Raji (cell line): ENCODE data around the gene MTHFD2L.

ENCODE experiments used
- POLR2A ChIP-seq: IDR thresholded peaks from 2 replicates; pipeline ENCODE4 v1.6.1; 2011; ENCODE audit warnings: low read depth, low read length, control low read depth; ENCODE audit not compliant: insufficient read depth

Gene MTHFD2L

DNA sequence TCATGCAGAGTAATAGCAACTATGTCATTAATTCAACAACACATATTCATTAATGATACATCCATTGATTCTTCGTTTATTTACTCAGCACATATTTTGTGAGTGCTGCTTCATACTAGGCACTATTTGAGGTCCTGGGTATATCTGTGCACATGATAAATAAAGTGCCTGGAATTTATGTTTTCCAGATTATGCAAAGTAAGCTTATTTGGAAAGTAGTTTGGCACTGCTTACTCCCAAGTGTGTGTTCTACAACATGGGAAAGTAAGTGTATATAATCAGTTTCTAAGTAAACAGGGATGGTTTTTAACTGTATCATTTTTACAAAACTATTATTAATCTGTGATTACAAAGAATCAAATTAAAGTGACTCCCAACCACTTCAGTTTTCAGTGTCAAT is 133.6 kb downstream of the MTHFD2L start:
- TF ChIP-seq POLR2A = no peak

DNA sequence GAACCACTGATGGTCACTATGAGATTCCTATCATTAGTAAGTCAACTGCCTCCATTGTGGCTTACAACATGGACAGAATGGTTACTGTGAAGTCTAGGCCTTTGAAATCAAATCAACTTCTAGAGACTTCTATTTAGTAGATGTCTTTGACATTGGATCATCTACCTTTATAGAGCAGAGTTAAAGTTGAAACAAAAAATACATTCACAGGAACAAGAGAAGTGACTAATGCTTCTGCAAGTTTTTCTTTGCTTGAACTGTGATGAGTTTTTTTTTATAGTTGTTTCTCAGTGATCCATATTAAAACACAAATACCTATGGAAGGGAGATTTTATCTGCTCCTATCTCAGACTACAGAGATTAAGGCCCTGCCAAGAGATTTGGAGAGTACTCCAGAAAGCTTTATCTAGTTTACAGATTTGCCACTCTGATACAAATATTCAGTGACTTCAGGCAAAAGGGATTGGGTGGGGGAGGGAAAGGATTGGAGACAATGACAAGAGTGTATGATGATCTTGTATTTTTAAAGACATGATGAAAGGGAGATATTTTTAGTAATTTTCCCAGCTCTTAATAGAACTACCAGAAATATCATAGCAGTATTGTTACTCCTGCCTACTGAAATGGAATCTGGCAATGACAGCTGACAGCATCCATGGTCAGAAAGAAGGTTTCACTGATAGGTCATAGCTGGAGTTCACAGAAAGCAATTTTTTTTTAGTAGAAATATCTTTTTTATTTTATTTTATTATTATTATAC is 134.4 kb downstream of the MTHFD2L start:
- no peak for TF ChIP-seq POLR2A

DNA sequence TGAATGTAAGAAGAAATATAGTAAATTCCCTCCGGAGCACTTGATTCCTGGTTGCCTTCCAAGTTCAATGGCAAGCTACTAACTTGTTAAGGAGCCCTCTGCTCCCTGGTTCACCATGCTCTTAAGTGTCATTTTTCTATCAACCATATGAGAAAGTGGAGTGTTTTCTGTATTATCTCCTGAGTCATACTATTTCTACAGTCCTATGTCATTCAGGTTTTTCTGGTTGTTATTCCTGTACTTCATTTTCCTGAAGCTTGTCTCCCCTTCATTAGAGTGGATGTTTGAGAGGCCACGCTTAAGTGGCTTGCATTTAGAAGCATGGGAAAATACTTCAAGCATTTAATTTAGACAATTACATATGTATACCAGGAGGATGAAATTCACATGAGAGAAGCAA is 135.6 kb downstream of the MTHFD2L start:
- no peak for TF ChIP-seq POLR2A

DNA sequence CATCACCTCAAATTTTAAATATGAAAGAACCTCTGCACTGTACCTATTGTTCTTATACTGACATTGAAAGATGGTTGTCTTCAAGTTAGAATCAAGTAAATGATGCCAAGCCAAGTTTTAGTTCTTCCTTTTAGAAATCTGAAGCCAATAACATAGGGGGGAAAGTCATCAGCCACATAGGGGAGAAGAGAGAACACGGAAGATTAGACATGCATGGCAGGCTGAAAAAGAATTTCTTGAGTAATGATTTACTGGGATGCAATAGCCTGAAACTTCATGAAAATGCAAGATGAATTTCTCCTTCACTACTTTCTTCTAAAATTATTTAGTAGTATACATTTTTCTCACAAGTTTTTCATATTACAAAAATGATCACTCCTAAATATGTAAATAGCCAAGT is 136.8 kb downstream of the MTHFD2L start:
- TF ChIP-seq POLR2A = no peak

DNA sequence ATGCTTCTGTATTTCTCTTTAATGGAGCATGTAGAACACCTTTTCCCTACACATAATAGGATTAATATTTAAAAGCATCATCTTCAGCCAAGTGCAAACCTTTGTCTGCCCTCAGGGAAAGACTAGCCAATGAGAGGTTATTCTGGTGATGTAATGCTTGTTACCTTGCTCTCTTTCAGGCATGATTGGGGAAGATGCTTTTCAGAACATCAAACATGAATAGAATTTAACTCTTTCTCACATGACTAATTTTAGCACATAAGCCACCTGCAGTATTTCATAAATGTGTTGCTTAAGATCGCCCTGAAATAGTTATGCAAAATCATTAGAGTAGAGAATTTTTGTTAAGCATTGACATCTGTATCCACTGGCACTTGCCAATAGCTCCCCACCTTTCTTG is 139.6 kb downstream of the MTHFD2L start:
- TF ChIP-seq POLR2A = no peak

DNA sequence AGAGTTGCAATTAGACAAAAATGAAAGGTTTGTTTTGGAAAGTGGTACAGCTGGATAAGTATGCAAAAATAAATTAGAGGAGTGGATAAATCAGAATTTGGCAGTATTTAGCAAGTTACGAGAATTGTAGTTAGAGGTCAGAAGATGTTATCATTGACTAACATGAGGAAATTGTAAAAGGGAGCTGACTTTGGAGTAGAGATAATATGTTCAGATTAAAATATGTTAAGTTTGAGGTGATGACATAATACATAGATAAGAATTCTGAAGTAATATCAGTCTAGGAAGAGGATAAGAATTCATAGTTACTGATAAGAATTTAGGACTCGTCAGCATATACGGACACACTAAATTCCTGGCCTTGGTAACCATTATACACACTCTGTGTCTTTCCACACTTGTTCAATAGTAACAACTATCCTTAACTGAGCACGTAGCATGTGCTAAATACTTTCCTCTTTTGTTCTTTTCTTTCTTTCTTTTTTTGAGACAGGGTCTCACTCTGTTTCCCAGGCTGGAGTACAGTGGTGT is 146.2 kb downstream of the MTHFD2L start:
- no peak for TF ChIP-seq POLR2A

DNA sequence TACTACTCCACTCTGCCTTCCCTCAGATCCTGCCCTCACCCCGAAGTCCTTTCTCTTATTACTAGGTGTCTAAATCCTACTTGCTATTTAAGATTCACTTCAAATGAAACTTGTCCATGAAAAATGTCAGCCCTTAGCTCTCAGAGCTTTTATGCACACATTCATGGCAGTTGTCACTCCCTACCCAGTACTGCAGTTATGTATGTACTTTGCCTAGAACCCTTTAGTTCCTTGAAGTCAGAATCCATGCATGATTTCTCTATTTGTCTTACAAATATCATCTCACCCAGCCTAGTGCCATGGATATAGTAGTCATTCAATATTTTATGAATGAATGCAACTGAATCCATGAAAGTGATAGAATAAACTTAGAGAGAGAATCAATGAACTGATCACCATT is 147.1 kb downstream of the MTHFD2L start:
- TF ChIP-seq POLR2A = no peak

DNA sequence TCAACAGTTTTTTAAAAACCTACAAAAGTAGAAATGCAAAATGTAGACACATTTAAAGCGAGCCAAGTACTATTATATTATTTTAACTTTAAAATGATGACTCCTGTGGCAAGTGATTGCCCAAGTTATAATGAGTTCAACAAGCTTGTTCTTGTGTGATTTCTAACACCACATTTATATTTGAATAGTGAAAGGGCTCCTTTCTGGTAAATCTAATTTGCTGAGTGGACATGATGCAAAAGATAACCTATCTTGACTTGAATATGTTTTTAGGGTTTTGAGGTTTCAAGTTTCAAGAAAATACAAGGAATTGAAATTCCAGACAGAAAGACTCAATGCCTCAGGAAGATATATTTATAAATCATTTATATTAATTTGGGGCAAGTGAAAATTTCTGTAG is 149.3 kb downstream of the MTHFD2L start:
- no peak for TF ChIP-seq POLR2A

DNA sequence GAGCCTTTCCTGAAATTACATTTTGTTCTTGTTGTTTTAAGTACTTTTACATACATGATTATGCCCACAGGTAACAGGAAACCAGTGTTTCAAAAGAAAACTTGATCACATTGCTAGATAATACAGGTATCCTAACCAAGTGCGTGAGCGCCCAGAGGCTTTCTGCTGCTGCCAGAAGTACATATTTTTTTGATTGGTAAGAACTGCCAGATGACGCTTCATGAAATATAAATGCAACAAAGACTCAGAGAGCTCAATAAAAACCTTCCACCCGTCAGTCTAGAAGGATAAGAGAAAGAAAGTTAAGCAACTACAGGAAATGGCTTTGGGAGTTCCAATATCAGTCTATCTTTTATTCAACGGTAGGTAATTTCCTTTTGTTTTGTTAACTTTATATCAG is 150.3 kb downstream of the MTHFD2L start, which contains the start of gene EPGN:
Gene EPGN (plus strand): TSS at position 256 of the 400 bp plus-strand sequence. CDS start 64 bp downstream, at position 320.
- TF ChIP-seq POLR2A = no peak

DNA sequence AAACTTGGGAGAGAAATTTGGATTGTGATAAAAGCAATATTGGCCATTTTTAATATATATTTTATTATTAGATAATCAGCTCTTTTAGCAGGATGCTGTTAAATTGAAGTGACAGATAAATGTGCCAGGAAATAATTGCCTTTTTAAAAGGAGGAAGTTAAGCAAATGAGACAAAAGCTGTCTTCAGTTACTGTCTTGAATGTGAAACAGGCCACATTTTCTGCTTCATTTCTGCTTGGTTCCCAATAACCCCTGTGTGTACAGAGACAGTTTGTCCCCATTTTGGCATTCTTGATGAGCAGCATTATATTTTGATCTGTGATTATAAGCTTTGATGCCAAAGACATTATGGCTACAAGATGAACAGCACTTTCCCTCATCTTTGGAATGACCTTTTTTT is 151.3 kb downstream of the MTHFD2L start:
- TF ChIP-seq POLR2A = no peak

DNA sequence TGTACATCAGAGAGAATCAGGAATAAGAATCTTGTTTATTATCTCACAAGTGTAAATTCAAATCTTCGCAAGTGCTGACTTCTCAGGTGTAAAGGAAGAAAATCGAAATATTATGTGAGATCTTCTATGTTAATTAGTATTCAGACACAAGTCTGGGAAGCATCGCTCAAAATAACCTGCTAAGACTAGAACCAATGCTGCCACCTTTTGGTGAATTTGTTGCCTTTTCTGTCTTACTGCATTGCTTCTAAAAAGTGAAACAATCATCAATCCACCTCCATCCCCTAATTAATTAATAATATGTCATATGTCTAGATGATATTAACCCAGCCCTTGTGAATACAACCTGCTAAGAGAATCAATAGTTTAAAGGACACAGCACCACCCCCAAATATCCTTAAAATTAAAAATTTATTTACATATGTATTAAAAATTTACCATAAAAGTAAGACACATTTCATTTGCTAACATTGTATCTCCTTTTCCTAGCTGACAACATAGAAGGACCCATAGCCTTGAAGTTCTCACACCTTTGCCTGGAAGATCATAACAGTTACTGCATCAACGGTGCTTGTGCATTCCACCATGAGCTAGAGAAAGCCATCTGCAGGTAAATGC is 153.9 kb downstream of the MTHFD2L start:
- TF ChIP-seq POLR2A = no peak

DNA sequence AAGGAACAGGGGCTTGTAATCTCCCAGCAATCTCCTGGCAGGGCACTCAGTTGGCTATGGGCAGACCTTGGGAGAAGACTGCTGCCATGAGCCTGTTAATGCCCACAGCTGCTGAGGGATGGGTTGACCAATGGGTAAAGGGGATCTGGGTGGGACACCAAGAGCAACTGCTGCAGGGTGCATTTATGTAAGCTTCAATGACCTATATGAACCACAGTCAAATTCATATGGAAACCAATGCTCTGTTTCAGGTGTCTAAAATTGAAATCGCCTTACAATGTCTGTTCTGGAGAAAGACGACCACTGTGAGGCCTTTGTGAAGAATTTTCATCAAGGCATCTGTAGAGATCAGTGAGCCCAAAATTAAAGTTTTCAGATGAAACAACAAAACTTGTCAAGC is 156.4 kb downstream of the MTHFD2L start:
- no peak for TF ChIP-seq POLR2A

DNA sequence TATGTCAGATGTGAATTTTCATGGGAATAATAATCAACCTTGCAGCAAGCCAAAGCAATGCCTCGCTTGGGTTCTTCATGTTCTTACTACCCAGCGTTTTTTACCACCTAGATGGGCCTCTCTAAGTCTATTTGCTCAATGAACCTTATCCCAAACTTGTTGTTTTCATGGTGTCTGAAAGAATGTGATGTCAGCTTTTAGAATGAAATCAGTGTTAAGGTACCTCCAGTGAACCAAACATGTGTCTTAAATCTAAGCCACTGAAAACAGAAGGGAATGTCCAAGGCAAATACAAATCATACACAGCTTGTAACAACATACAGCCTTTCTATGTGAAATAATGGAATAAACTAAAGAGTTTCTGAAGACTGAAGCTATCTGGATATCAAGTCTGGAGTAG is 157.0 kb downstream of the MTHFD2L start:
- TF ChIP-seq POLR2A = no peak

DNA sequence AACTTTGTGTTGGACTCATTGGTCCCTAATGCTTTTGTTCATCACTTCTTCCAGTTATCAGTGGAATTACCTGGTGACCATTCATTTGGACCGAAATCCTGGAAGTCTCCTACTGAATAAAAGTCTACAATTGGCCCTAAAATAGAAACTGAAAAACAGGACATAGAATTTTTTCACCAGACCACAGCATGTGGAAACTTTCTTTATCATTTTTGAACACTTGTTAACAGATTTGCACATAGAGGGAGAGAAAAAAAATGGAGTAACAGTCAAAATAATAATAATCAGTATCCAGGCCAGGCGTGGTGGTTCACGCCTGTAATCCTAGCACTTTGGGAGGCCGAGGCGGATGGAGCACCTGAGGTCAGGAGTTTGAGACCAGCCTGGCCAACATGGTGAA is 157.5 kb downstream of the MTHFD2L start:
- TF ChIP-seq POLR2A = no peak

DNA sequence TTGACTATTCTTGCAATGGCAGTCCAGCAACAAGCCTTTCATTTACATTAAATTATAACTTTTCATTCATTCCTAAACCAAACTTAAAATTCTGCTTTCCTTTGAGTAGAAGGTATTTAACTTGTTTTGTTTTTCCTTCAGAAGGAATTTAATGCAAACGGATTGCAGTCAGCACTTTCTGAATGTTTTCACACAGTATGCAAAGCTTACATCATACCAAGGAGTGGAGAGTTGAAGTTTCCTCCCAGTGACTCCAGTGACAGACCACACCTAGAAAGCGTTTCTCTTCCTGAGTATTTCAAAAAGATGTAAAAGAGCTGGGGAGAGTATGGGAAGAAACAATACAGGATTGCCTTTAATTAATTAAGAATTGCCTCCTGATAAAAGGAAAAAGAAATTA is 158.5 kb downstream of the MTHFD2L start:
- no peak for TF ChIP-seq POLR2A

DNA sequence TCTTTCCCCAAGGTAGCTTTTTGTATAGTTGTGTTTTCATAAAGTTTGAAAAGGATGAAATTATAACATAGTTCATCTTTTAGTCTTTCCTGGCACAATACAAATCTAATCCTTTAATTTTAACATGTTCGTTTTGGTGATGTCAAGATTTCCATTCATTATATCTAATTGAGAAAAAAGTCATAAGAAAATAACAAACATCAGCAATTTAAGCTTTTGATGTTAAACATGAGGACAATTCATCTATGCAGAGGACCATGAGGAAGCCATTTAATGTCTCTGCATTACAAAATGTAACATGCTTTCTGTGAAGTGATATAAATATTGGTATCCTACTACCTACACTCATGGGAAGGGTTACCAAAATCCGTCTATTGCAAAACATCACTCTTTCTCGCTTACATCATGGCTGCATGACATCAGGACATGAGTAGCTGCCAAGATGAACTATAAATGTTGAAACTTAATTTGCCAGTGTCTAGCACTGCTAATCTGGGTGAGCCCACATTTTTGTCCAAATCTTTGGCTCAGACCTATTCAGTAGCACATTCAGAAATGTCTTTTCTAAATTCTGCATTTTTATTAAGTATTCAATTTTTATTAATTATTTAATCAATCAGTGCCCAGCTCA is 159.8 kb downstream of the MTHFD2L start:
- TF ChIP-seq POLR2A = no peak
